ENCODE data around the gene ADGRV1. TPM values are rescaled to one million over a fixed set of nuclear protein-coding genes. Genes with fewer than 3 reads are reported as not detected.

Gene ADGRV1
- polyA plus RNA-seq, 1 of the 3 experiments (the other 2 are of a cell fraction), result 0.23 TPM

DNA sequence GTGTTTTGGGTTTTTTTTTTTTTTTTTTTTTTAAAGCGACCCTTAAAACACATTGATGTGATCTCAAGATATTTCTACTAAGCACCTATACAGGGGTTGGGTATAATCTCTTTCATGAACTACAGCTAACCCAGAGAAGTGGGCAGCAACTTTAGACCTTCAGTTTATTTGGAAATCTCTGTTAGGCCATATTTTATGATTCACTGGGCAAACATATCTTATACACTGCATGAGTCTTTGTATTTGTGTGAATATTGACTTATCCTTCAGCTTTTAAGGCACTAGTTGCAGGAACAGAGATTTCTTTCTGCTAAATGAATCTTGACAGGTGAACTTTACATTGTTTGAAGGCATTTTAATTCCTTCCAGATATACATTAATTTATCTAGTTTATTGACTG lies 630.2 kb downstream of the ADGRV1 start:
- Histone ChIP-seq H3K27me3 (ENCODE audit: insufficient read depth) (no peaks in the 10 kb centered on the region), H3K79me2 (ENCODE audit: insufficient read depth) (no peaks in the 10 kb centered on the region), H3F3A (replicated peaks; ENCODE audit: insufficient read depth) (no peaks in the 10 kb centered on the region), H3K27ac (ENCODE audit: low read depth in 2 of 2, low read length in 1 of 2) (no peak overlapping the region), H3K9ac (no peak overlapping the region), H3K4me1 (ENCODE audit: control insufficient read depth in 1 of 2, insufficient read depth in 2 of 2, low read depth in 1 of 2, low read length in 1 of 2) (no peaks in the 10 kb centered on the region; a peak in 2 of 4 replicates), H3K9me3 (no peaks in the 10 kb centered on the region), H3K4me2 (no peak overlapping the region), H4K20me1 (ENCODE audit: insufficient read depth) (no peaks in the 10 kb centered on the region), H3K4me3 (ENCODE audit: low read depth in 2 of 2, low read length in 1 of 2) (no peak overlapping the region), H3K36me3 (replicated peaks in 1 of 2; ENCODE audit: control insufficient read depth in 1 of 2, insufficient read depth in 2 of 2, low read length in 1 of 2) (no peaks in the 10 kb centered on the region), H2AFZ (ENCODE audit: low read depth) (no peak overlapping the region), H3K9me2 (no peaks in the 10 kb centered on the region)
- POLR2A ChIA-PET, result no interaction called here
- 76% methylated on average over 1 of the region's 1 CpG for WGBS (ENCODE audit: low lambda C conversion rate)
- TF ChIP-seq MEF2A (IDR thresholded peaks at IDR 0.05; ENCODE audit: borderline replicate concordance, low read depth), result no peak
- TF ChIP-seq, protein P1, sequence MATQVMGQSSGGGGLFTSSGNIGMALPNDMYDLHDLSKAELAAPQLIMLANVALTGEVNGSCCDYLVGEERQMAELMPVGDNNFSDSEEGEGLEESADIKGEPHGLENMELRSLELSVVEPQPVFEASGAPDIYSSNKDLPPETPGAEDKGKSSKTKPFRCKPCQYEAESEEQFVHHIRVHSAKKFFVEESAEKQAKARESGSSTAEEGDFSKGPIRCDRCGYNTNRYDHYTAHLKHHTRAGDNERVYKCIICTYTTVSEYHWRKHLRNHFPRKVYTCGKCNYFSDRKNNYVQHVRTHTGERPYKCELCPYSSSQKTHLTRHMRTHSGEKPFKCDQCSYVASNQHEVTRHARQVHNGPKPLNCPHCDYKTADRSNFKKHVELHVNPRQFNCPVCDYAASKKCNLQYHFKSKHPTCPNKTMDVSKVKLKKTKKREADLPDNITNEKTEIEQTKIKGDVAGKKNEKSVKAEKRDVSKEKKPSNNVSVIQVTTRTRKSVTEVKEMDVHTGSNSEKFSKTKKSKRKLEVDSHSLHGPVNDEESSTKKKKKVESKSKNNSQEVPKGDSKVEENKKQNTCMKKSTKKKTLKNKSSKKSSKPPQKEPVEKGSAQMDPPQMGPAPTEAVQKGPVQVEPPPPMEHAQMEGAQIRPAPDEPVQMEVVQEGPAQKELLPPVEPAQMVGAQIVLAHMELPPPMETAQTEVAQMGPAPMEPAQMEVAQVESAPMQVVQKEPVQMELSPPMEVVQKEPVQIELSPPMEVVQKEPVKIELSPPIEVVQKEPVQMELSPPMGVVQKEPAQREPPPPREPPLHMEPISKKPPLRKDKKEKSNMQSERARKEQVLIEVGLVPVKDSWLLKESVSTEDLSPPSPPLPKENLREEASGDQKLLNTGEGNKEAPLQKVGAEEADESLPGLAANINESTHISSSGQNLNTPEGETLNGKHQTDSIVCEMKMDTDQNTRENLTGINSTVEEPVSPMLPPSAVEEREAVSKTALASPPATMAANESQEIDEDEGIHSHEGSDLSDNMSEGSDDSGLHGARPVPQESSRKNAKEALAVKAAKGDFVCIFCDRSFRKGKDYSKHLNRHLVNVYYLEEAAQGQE (IDR thresholded peaks at IDR 0.05; ENCODE audit: low read depth, low read length), result no peak
- no peak for TF ChIP-seq FOSL2 (IDR thresholded peaks at IDR 0.05; ENCODE audit: borderline replicate concordance, low read depth)
- TF ChIP-seq TEAD4 (IDR thresholded peaks at IDR 0.05; ENCODE audit: borderline replicate concordance, insufficient read depth), result no peak
- no peak for TF ChIP-seq POLR2AphosphoS5 (IDR thresholded peaks at IDR 0.05; ENCODE audit: low read depth, low read length)
- TF ChIP-seq ELF1 (IDR thresholded peaks at IDR 0.05), result no peak
- TF ChIP-seq, protein P2, sequence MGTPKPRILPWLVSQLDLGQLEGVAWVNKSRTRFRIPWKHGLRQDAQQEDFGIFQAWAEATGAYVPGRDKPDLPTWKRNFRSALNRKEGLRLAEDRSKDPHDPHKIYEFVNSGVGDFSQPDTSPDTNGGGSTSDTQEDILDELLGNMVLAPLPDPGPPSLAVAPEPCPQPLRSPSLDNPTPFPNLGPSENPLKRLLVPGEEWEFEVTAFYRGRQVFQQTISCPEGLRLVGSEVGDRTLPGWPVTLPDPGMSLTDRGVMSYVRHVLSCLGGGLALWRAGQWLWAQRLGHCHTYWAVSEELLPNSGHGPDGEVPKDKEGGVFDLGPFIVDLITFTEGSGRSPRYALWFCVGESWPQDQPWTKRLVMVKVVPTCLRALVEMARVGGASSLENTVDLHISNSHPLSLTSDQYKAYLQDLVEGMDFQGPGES (IDR thresholded peaks at IDR 0.05; ENCODE audit: low read depth, low read length), result no peak
- TF ChIP-seq, protein P3, sequence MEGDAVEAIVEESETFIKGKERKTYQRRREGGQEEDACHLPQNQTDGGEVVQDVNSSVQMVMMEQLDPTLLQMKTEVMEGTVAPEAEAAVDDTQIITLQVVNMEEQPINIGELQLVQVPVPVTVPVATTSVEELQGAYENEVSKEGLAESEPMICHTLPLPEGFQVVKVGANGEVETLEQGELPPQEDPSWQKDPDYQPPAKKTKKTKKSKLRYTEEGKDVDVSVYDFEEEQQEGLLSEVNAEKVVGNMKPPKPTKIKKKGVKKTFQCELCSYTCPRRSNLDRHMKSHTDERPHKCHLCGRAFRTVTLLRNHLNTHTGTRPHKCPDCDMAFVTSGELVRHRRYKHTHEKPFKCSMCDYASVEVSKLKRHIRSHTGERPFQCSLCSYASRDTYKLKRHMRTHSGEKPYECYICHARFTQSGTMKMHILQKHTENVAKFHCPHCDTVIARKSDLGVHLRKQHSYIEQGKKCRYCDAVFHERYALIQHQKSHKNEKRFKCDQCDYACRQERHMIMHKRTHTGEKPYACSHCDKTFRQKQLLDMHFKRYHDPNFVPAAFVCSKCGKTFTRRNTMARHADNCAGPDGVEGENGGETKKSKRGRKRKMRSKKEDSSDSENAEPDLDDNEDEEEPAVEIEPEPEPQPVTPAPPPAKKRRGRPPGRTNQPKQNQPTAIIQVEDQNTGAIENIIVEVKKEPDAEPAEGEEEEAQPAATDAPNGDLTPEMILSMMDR (IDR thresholded peaks at IDR 0.05), result no peak
- TF ChIP-seq RCOR1 (IDR thresholded peaks at IDR 0.05; ENCODE audit: low read length), result no peak
- no peak for TF ChIP-seq YY1 (IDR thresholded peaks at IDR 0.05; ENCODE audit: low read depth)
- TF ChIP-seq EP300 (IDR thresholded peaks at IDR 0.05; ENCODE audit: borderline replicate concordance in 1 of 2, low read depth in 1 of 2, low read length in 1 of 2), result no peak
- CTCF ChIA-PET, result interaction anchor here (1.2 kb wide), 1 partner anchor 196 kb away, joined by 4 read pairs; no protein-coding TSS in a partner anchor
- DNase-seq, result no peak

Data from SK-N-SH (cell line).